A673 (cell line): ENCODE results near the gene ERP27.

Source experiments
- EZH2 ChIP-seq: fragments of 200-600 bp; sonication (generic); IDR thresholded peaks from 2 replicates; pipeline ENCODE4 v1.6.1; 2017; ENCODE audit warnings: borderline replicate concordance, low read depth, mild to moderate bottlenecking, mixed read lengths, antibody characterized with exemption, low read length; ENCODE audit not compliant: poor library complexity, severe bottlenecking
- TF ChIP-seq, protein P1 (sequence below): fragments of 300-800, 200-600 bp; sonication (generic); conservative IDR thresholded peaks from 2 replicates; pipeline ENCODE4 v1.5.1; 2017; ENCODE audit warnings: low read depth, mild to moderate bottlenecking, antibody characterized with exemption, low read length, moderate library complexity, mixed read lengths

DNA sequence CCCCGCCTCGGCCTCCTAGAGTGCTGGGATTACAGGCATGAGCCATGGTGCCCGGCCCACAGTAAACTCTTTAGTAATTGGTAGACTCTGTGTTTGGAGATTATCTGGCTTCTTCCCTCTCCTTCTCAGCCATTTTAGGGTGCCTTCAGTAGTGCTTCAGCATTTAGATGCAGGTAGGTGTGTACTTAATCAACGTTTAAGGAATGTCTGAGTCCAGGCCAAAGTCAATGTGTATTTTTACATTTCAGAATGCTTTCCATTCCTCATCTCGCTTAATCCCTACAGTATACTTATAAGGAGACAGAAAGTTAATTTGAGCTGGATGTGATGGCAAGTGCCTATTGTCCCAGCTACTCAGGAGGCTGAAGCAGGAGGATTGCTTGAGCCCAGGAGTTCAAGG is 32.2 kb downstream of the ERP27 start:
- TF ChIP-seq, protein P1, sequence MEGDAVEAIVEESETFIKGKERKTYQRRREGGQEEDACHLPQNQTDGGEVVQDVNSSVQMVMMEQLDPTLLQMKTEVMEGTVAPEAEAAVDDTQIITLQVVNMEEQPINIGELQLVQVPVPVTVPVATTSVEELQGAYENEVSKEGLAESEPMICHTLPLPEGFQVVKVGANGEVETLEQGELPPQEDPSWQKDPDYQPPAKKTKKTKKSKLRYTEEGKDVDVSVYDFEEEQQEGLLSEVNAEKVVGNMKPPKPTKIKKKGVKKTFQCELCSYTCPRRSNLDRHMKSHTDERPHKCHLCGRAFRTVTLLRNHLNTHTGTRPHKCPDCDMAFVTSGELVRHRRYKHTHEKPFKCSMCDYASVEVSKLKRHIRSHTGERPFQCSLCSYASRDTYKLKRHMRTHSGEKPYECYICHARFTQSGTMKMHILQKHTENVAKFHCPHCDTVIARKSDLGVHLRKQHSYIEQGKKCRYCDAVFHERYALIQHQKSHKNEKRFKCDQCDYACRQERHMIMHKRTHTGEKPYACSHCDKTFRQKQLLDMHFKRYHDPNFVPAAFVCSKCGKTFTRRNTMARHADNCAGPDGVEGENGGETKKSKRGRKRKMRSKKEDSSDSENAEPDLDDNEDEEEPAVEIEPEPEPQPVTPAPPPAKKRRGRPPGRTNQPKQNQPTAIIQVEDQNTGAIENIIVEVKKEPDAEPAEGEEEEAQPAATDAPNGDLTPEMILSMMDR: no peak
- TF ChIP-seq EZH2: no peak
